HEK293 (cell line): ENCODE measurements around the gene FGR.
A peak's percentile ranks its signal among the peaks of the same experiment; 100 is the strongest.

Source experiments
- CTCF ChIA-PET: fragments of 350-600 bp; formaldehyde crosslinking; extraction: SDS; loops from one replicate; lab custom pipeline; 2021; ENCODE audit warnings: antibody characterized with exemption; lab: Yijun Ruan, JAX
- POLR2A ChIA-PET: fragments of 300-600 bp; formaldehyde crosslinking; extraction: SDS; loops from one replicate; lab custom pipeline; 2020; ENCODE audit warnings: antibody characterized with exemption, inconsistent platforms; lab: Yijun Ruan, JAX
- H3K27ac ChIP-seq: fragments of 200-500 bp; sonication (Bioruptor generic); 2 replicates; pipeline ENCODE4 v1.5.1; 2014; ENCODE audit warnings: low read depth, low read length, control low read depth, inconsistent platforms; ENCODE audit errors: extremely low read depth
- H3K36me3 ChIP-seq, 2 experiments: fragments of 200-500 bp in 1 of 2; sonication (Bioruptor generic) in 1 of 2; 1 replicate in 1 of 2; 2 replicates in 1 of 2; pipeline ENCODE4 v1.5.1; 2014 to 2017; ENCODE audit warnings: inconsistent platforms in 2 of 2, low read length in 2 of 2; ENCODE audit not compliant: control insufficient read depth in 2 of 2, insufficient read depth in 1 of 2
- H3K4me1 ChIP-seq: fragments of 200-500 bp; sonication (Bioruptor generic); 2 replicates; pipeline ENCODE4 v1.5.1; 2014; ENCODE audit warnings: mild to moderate bottlenecking, low read length, inconsistent platforms; ENCODE audit not compliant: control insufficient read depth, insufficient read depth
- H3K4me3 ChIP-seq: 2 replicates; pipeline ENCODE4 v1.5.1; 2011; ENCODE audit warnings: low read depth, mild to moderate bottlenecking, control low read depth, low read length, moderate library complexity
- H3K9me3 ChIP-seq: fragments of 200-500 bp; sonication (Bioruptor generic); 2 replicates; pipeline ENCODE4 v1.5.1; 2014; ENCODE audit warnings: low read depth, low read length, inconsistent platforms; ENCODE audit not compliant: control insufficient read depth, insufficient read depth
- HOXA7 ChIP-seq: sonication (generic); formaldehyde crosslinking; IDR thresholded peaks from 2 replicates; pipeline ENCODE4 v1.8.1; 2022; ENCODE audit warnings: missing genetic modification reagents, borderline replicate concordance
- HOXC10 ChIP-seq: sonication (generic); formaldehyde crosslinking; IDR thresholded peaks from 2 replicates; pipeline ENCODE4 v1.8.1; 2023; ENCODE audit warnings: mild to moderate bottlenecking, missing genetic modification reagents
- HOXD13 ChIP-seq: sonication (generic); formaldehyde crosslinking; IDR thresholded peaks from 2 replicates; pipeline ENCODE4 v1.8.0; 2022; ENCODE audit warnings: missing genetic modification reagents, borderline replicate concordance
- IKZF3 ChIP-seq: fragments of 450-650 bp; IDR thresholded peaks from 2 replicates; pipeline ENCODE4 v1.5.0; 2018; ENCODE audit warnings: missing biosample characterization, mild to moderate bottlenecking, missing genetic modification characterization, moderate library complexity
- INSM2 ChIP-seq: fragments of 450-650 bp; formaldehyde crosslinking; IDR thresholded peaks from 2 replicates; pipeline ENCODE4 v1.5.1; 2016; ENCODE audit warnings: missing biosample characterization, missing genetic modification characterization
- KLF1 ChIP-seq: fragments of 450-650 bp; formaldehyde crosslinking; IDR thresholded peaks from 2 replicates; pipeline ENCODE4 v1.5.1; 2016; ENCODE audit warnings: missing biosample characterization, missing genetic modification characterization
- KLF8 ChIP-seq: fragments of 450-650 bp; formaldehyde crosslinking; IDR thresholded peaks from 2 replicates; pipeline ENCODE4 v1.5.1; 2016; ENCODE audit warnings: missing biosample characterization, missing genetic modification characterization
- KLF9 ChIP-seq: fragments of 450-650 bp; formaldehyde crosslinking; IDR thresholded peaks from 2 replicates; pipeline ENCODE4 v1.5.1; 2016; ENCODE audit warnings: missing biosample characterization, missing genetic modification characterization, low read depth
- SCRT2 ChIP-seq: fragments of 450-650 bp; formaldehyde crosslinking; IDR thresholded peaks from 2 replicates; pipeline ENCODE4 v1.5.1; 2016; ENCODE audit warnings: missing biosample characterization, missing genetic modification characterization
- ZBTB17 ChIP-seq: fragments of 450-650 bp; formaldehyde crosslinking; IDR thresholded peaks from 2 replicates; pipeline ENCODE4 v1.5.1; 2016; ENCODE audit warnings: missing biosample characterization, missing genetic modification characterization
- ZBTB48 ChIP-seq: fragments of 450-650 bp; formaldehyde crosslinking; IDR thresholded peaks from 2 replicates; pipeline ENCODE4 v1.5.1; 2016; ENCODE audit warnings: missing biosample characterization, missing genetic modification characterization
- ZNF140 ChIP-seq: fragments of 450-650 bp; formaldehyde crosslinking; IDR thresholded peaks from 2 replicates; pipeline ENCODE4 v1.5.1; 2016; ENCODE audit warnings: missing biosample characterization, missing genetic modification characterization
- ZNF211 ChIP-seq: fragments of 450-650 bp; formaldehyde crosslinking; IDR thresholded peaks from 2 replicates; pipeline ENCODE4 v1.5.1; 2016; ENCODE audit warnings: low read depth, missing biosample characterization, missing genetic modification characterization
- ZNF221 ChIP-seq: fragments of 450-650 bp; formaldehyde crosslinking; IDR thresholded peaks from 2 replicates; pipeline ENCODE4 v1.5.1; 2017; ENCODE audit warnings: missing biosample characterization, missing genetic modification characterization, borderline replicate concordance
- ZNF248 ChIP-seq: fragments of 450-650 bp; formaldehyde crosslinking; IDR thresholded peaks from 2 replicates; pipeline ENCODE4 v1.5.1; 2017; ENCODE audit warnings: missing biosample characterization, missing genetic modification characterization
- ZNF274 ChIP-seq, 2 experiments: fragments of 200-500 bp in 1 of 2; fragments of 450-650 bp in 1 of 2; sonication (Bioruptor generic) in 1 of 2; formaldehyde crosslinking in 1 of 2; IDR thresholded peaks; 2 replicates each; pipeline versions ENCODE4 v1.5.1 to v1.6.1; 2014 to 2016; ENCODE audit warnings: borderline replicate concordance in 1 of 2, inconsistent platforms in 1 of 2, low read length in 1 of 2, missing biosample characterization in 1 of 2, missing genetic modification characterization in 1 of 2
- ZNF335 ChIP-seq: fragments of 450-650 bp; formaldehyde crosslinking; conservative IDR thresholded peaks from 2 replicates; pipeline ENCODE4 v1.5.1; 2016; ENCODE audit warnings: missing biosample characterization, missing genetic modification characterization
- ZNF341 ChIP-seq: fragments of 450-650 bp; formaldehyde crosslinking; IDR thresholded peaks from 2 replicates; pipeline ENCODE4; 2016; ENCODE audit warnings: low read depth, missing biosample characterization, missing genetic modification characterization
- ZNF366 ChIP-seq: fragments of 450-650 bp; formaldehyde crosslinking; conservative IDR thresholded peaks from 2 replicates; pipeline ENCODE4 v1.5.1; 2016; ENCODE audit warnings: missing biosample characterization, missing genetic modification characterization
- ZNF394 ChIP-seq: fragments of 450-650 bp; formaldehyde crosslinking; IDR thresholded peaks from 2 replicates; pipeline ENCODE4 v1.5.1; 2016; ENCODE audit warnings: missing biosample characterization, missing genetic modification characterization, mild to moderate bottlenecking, moderate library complexity, borderline replicate concordance
- ZNF398 ChIP-seq: fragments of 450-650 bp; formaldehyde crosslinking; IDR thresholded peaks from 2 replicates; pipeline ENCODE4 v1.5.1; 2017; ENCODE audit warnings: missing biosample characterization, missing genetic modification characterization
- ZNF416 ChIP-seq: fragments of 450-650 bp; formaldehyde crosslinking; IDR thresholded peaks from 2 replicates; pipeline ENCODE4 v1.5.1; 2016; ENCODE audit warnings: missing biosample characterization, missing genetic modification characterization
- ZNF510 ChIP-seq: fragments of 450-650 bp; formaldehyde crosslinking; IDR thresholded peaks from 2 replicates; pipeline ENCODE4 v1.5.1; 2018; ENCODE audit warnings: mild to moderate bottlenecking, missing genetic modification characterization, missing biosample characterization; ENCODE audit not compliant: insufficient replicate concordance
- ZNF600 ChIP-seq: fragments of 450-650 bp; formaldehyde crosslinking; IDR thresholded peaks from 2 replicates; pipeline ENCODE4 v1.5.1; 2016; ENCODE audit warnings: missing biosample characterization, missing genetic modification characterization
- ZNF624 ChIP-seq: fragments of 450-650 bp; formaldehyde crosslinking; IDR thresholded peaks from 2 replicates; pipeline ENCODE4 v1.5.1; 2017; ENCODE audit warnings: missing biosample characterization, missing genetic modification characterization
- ZNF776 ChIP-seq: fragments of 450-650 bp; formaldehyde crosslinking; IDR thresholded peaks from 2 replicates; pipeline ENCODE4 v1.5.0; 2017; ENCODE audit warnings: missing biosample characterization, missing genetic modification characterization, borderline replicate concordance
- ZNF777 ChIP-seq: fragments of 450-650 bp; formaldehyde crosslinking; IDR thresholded peaks from 2 replicates; pipeline ENCODE4 v1.5.1; 2017; ENCODE audit warnings: missing biosample characterization, missing genetic modification characterization, borderline replicate concordance
- ZNF792 ChIP-seq: fragments of 450-650 bp; formaldehyde crosslinking; IDR thresholded peaks from 2 replicates; pipeline ENCODE4 v1.5.1; 2016; ENCODE audit warnings: missing biosample characterization, missing genetic modification characterization
- ZNF837 ChIP-seq: fragments of 450-650 bp; formaldehyde crosslinking; IDR thresholded peaks from 2 replicates; pipeline ENCODE4 v1.5.1; 2016; ENCODE audit warnings: missing biosample characterization, missing genetic modification characterization
- ZSCAN16 ChIP-seq: fragments of 450-650 bp; formaldehyde crosslinking; IDR thresholded peaks from 2 replicates; pipeline ENCODE4 v1.5.1; 2016; ENCODE audit warnings: missing biosample characterization, missing genetic modification characterization
- TF ChIP-seq, protein P1 (sequence below): fragments of 450-650 bp; formaldehyde crosslinking; optimal IDR thresholded peaks from 2 replicates; pipeline ENCODE3; 2016; ENCODE audit warnings: missing biosample characterization, mild to moderate bottlenecking, missing genetic modification characterization
- TF ChIP-seq, protein P2 (sequence below): fragments of 450-650 bp; formaldehyde crosslinking; IDR thresholded peaks from 2 replicates; pipeline ENCODE4 v1.5.1; 2016; ENCODE audit warnings: missing biosample characterization, missing genetic modification characterization

Gene FGR

DNA sequence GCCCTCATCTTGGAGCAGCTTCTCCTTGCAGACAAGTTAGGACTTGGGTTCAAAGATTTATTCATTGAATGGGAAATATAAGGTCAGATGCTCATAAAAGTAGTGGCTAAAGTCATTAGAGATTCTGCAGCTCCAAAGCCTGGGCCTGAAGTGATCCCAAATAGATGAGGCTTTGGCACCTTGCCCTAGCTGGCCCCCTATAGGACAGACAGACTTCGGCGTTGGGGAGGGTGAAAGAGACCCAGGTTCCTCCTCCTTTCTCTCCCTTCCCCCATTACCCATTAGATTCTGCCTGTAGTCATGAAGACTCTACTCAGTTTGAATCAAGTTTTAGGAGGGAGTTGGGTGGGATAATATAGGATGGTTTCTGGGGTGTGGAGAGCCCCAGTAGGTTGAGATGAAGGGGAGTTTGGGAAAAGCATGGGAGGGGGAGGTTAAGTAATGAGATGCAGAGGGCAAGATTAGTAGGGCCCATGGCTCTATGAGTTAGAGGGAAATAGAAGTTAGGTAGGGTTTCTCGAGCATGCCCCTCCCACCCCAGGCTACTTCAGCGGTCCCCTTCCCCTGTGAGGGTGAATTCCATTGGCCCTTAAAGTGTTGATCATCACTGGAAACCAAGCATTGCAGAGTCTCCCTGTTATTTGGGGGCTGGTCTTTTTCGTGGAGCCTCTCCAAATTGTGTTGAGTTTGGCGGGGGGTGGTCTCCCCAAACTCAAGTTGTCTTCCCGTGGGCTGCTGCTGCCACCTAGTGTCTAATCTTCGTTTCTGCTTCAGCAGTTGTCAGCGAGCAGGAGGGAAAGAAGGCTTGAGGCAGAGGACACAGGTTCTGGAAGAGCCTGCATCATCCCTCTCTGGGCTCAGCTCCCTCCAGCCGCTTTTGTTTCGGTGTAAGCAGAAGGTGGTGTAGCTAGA, 28.9 kb downstream of the FGR start:
- no peaks in the 10 kb centered on the region for H3K9me3 ChIP-seq
- POLR2A ChIA-PET: interaction anchor here (0.5 to 4.9 kb wide), 4 partner anchors 33 to 190 kb away, joined by 4 to 62 read pairs (median 11); partner anchors contain the start of gene WASF2
- H3K4me1 ChIP-seq: peaks cover 2% of the 10 kb centered on the region; the same call in 1 of the 2 replicates
- H3K36me3 ChIP-seq: no peaks in the 10 kb centered on the region
- no peak overlapping the region for H3K27ac ChIP-seq
- CTCF ChIA-PET: interaction anchor here (0.6 to 15.0 kb wide), 68 partner anchors 9 to 737 kb away, joined by 3 to 317 read pairs (median 5); partner anchors contain the start of genes GPR3, IFI6 and WASF2
- no peak overlapping the region for H3K4me3 ChIP-seq
- TF ChIP-seq ZBTB17 (peak; percentile 61), ZNF837 (tag by site-specific recombination) (no peak), ZNF394 (tag by site-specific recombination) (no peak), ZNF624 (tag by site-specific recombination) (no peak), ZNF335 (tag by site-specific recombination) (peak; percentile 55), ZNF221 (tag by site-specific recombination) (no peak), KLF1 (tag by site-specific recombination) (no peak), HOXD13 (CRISPR knock-in tag) (no peak), ZNF600 (tag by site-specific recombination) (peak; percentile 29; the same call in 1 of the 2 replicates), ZNF140 (tag by site-specific recombination) (no peak), KLF9 (tag by site-specific recombination) (peak; percentile 32), ZNF792 (tag by site-specific recombination) (no peak), ZNF211 (no peak), ZNF416 (tag by site-specific recombination) (no peak), ZNF777 (tag by site-specific recombination) (no peak), ZNF248 (tag by site-specific recombination) (no peak), ZNF510 (tag by site-specific recombination) (no peak), ZNF398 (tag by site-specific recombination) (no peak), SCRT2 (tag by site-specific recombination) (0 out of 2 replicates have a peak, but pooled peaks have one; percentile 18), HOXA7 (CRISPR knock-in tag) (no peak), ZNF341 (tag by site-specific recombination) (peak; percentile 47), KLF8 (tag by site-specific recombination) (peak; percentile 45; the same call in 1 of the 2 replicates), ZNF776 (tag by site-specific recombination) (no peak), IKZF3 (no peak), ZSCAN16 (tag by site-specific recombination) (no peak), ZBTB48 (no peak), HOXC10 (CRISPR knock-in tag) (no peak), INSM2 (0 out of 2 replicates have a peak, but pooled peaks have one; percentile 26), ZNF366 (tag by site-specific recombination) (no peak), ZNF274 (IDR thresholded peaks at IDR 0.05; ENCODE audit: low read length) (no peak), ZNF274 (tag by site-specific recombination; IDR thresholded peaks at IDR 0.05; ENCODE audit: borderline replicate concordance) (no peak)
- TF ChIP-seq, protein P1, sequence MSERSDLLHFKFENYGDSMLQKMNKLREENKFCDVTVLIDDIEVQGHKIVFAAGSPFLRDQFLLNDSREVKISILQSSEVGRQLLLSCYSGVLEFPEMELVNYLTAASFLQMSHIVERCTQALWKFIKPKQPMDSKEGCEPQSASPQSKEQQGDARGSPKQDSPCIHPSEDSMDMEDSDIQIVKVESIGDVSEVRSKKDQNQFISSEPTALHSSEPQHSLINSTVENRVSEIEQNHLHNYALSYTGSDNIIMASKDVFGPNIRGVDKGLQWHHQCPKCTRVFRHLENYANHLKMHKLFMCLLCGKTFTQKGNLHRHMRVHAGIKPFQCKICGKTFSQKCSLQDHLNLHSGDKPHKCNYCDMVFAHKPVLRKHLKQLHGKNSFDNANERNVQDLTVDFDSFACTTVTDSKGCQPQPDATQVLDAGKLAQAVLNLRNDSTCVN (tag by site-specific recombination): no peak
- TF ChIP-seq, protein P2, sequence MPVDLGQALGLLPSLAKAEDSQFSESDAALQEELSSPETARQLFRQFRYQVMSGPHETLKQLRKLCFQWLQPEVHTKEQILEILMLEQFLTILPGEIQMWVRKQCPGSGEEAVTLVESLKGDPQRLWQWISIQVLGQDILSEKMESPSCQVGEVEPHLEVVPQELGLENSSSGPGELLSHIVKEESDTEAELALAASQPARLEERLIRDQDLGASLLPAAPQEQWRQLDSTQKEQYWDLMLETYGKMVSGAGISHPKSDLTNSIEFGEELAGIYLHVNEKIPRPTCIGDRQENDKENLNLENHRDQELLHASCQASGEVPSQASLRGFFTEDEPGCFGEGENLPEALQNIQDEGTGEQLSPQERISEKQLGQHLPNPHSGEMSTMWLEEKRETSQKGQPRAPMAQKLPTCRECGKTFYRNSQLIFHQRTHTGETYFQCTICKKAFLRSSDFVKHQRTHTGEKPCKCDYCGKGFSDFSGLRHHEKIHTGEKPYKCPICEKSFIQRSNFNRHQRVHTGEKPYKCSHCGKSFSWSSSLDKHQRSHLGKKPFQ (tag by site-specific recombination): no peak
